Loucy (cell line): ENCODE measurements around the gene KCTD14.

Experiments
- CTCF ChIP-seq: fragments of 200-600 bp; sonication (generic); conservative IDR thresholded peaks from 2 replicates; pipeline ENCODE4 v1.5.1; 2014; ENCODE audit warnings: mild to moderate bottlenecking, antibody characterized with exemption, low read length
- EZH2phosphoT487 ChIP-seq: fragments of 200-600 bp; IDR thresholded peaks from 2 replicates; pipeline ENCODE4 v1.6.1; 2018; ENCODE audit warnings: antibody characterized with exemption, mild to moderate bottlenecking, moderate library complexity, borderline replicate concordance

GRCh38 chr11:78041843-78042440, 18.9 kb upstream of the KCTD14 start:
- TF ChIP-seq EZH2phosphoT487: no peak
- no peak for TF ChIP-seq CTCF
